Stimulated activated CD8-positive, alpha-beta memory T cell treated with anti-CD3 and anti-CD28 coated beads, Interleukin-2, amount 100 ng/mL, for 1 hour (primary cell): ENCODE measurements around the gene ADGRL3.
"Not testable (repeated sequence)": the region's sequence is repeated elsewhere in the genome, so short reads cannot be mapped to it uniquely, and the experiment has no call there.

ENCODE experiments used
- DNase-seq, 2 donors: peaks; one replicate each; pipeline ENCODE4 v3.0.0-alpha.2; 2020; ENCODE audit warnings: low read depth in 2 of 2

ADGRL3 gene

GRCh38 chr4:61628727-61629126 is 428.6 kb downstream of the ADGRL3 start:
- no peak for DNase-seq

DNA sequence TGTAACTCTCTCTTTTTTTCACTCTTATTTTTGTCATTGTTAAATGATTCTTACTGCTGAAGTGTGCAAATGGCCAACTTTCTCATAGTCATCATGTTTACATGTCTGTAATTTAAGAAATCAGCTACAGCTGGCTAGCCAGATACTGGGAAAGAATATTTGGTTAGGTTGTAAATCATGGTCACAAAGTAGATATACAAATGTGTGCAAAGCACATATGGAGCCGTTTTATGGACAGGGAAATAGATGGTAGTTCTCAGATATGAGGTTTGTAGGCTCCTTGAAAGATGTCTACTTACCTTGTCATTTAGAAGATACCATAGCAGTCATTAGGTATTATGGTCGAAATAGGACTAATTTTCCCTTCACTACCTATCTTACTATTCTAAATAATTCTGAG is 430.4 kb downstream of the ADGRL3 start:
- no peak for DNase-seq

DNA sequence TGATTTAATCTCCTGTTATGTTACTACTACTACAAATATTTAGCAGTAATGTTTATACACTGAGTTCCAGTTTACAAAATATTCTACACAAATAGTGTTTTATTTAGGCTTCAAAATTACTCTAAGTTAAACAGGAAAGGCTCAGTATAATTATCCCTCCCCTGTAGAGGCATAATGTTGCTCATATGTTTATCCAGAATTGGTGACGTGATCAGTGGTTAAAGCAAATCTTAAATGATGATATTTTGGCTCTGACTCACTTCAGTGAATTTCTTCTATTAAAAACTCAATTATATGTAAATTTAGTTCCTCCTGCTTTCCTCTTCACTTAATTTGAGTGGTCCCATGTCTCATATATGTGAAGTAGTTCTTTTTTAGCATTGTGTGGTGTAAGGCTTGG is 438.5 kb downstream of the ADGRL3 start:
- no peak for DNase-seq

DNA sequence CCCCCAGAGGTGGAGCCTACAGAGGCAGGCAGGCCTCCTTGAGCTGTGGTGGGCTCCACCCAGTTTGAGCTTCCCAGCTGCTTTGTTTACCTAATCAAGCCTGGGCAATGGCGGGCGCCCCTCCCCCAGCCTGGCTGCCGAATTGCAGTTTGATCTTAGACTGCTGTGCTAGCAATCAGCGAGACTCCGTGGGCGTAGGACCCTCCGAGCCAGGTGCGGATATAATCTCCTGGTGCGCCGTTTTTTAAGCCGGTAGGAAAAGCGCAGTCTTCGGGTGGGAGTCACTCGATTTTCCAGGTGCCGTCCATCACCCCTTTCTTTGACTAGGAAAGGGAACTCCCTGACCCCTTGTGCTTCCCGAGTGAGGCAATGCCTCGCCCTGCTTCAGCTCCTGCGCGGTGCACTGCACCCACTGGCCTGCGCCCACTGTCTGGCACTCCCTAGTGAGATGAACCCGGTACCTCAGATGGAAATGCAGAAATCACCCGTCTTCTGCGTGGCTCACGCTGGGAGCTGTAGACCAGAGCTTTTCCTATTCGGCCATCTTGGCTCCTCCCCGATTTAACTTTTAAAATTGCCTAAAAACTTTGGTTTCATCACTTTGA is 446.7 kb downstream of the ADGRL3 start:
- not testable (repeated sequence) for DNase-seq

- no peak for DNase-seq
Observed at GRCh38 chr4:61648264-61648663, 448.1 kb downstream of the ADGRL3 start.

GRCh38 chr4:61657016-61657415 is 456.9 kb downstream of the ADGRL3 start:
- DNase-seq = no peak

DNA sequence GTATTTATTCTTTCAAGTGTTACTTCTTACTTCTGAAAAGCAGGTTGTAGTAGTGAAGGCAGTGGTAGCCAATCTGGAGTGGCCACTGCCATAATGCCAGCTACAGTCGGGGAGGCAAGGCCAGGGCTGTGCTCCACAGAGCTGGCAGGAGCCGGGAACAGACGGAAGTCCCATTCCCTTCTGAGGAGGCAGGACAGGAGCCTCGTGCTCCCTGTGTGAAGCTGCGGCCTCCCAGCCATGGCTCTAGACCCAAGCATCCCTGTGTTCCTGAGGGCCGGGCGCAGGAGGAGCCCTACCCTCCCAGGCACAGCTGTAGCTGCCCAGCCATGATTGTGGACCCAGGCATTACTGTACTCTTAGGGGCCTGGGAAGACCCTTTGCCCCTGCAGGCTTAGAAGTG is 461.8 kb downstream of the ADGRL3 start:
- no peak for DNase-seq

GRCh38 chr4:61662362-61662761 is 462.2 kb downstream of the ADGRL3 start:
- no peak for DNase-seq

DNA sequence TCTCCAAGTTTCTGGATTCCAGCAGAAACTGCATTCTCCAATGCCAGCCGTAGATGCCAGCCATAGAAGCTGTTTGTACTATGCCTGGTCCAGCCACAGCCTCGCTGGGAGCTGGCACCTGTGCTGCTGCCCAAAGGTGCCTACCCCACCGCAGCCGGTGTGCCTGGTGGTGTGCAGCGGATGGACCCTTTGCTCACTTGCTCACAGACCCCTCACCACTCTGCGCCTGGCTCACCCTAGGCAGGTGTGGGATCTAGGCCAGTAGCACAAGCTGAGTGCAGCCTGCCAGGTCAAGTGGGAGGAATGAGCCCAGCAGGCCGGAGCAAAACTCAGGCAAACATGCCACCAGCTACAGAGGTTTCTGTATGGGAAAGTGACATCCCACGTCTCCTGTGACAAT is 463.2 kb downstream of the ADGRL3 start:
- no peak for DNase-seq

DNA sequence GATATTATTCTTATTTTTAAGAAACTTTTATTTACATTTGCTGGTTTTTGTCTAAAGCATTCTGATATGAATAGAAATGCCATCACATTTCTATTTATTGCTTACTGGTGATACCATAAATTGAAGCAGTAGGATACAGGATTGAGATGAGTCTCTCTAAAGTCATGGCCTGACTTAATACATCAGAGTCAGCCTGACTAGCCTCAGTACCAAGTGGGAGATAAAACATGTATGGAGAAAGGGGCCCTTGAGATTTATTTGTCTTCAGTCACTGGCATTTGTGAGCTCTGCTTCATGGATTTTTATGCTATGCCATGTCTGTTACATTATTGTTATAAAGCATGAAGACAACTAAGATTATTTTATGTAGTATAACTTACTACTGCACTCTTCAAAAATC is 465.5 kb downstream of the ADGRL3 start:
- DNase-seq = no peak

GRCh38 chr4:61666244-61666643 is 466.1 kb downstream of the ADGRL3 start:
- DNase-seq = no peak

- DNase-seq = no peak
Observed at GRCh38 chr4:61671599-61671998, 471.5 kb downstream of the ADGRL3 start.

- DNase-seq = no peak
Observed at GRCh38 chr4:61675464-61675863, 475.3 kb downstream of the ADGRL3 start.

DNA sequence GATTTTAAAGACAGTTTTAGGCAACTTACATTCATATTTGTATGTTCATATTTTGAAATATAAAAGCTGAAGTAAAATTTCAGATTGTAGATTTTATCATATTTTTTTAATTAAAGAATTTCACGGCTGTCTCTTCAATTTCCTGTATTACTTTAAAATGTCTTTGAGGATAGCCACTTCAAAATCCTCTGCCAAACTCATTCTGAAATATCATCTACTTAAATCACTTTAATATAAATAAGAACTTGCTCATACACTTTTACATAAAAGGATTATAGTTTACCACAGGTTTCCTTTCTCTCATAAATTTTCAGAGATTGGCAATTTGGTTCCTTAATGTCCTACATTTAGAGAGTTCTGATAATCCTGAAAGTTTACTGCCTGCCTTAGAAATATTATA is 478.2 kb downstream of the ADGRL3 start:
- no peak for DNase-seq

GRCh38 chr4:61693520-61693919 is 493.4 kb downstream of the ADGRL3 start:
- no peak for DNase-seq

- DNase-seq = no peak
Observed at GRCh38 chr4:61714387-61714911, 514.3 kb downstream of the ADGRL3 start.

GRCh38 chr4:61716426-61716825 is 516.3 kb downstream of the ADGRL3 start:
- DNase-seq = no peak

- DNase-seq = no peak
Observed at GRCh38 chr4:61723492-61723891, 523.4 kb downstream of the ADGRL3 start.

- no peak for DNase-seq
Observed at GRCh38 chr4:61727286-61727685, 527.2 kb downstream of the ADGRL3 start.

- DNase-seq = no peak
Observed at GRCh38 chr4:61734409-61734808, 534.3 kb downstream of the ADGRL3 start.

DNA sequence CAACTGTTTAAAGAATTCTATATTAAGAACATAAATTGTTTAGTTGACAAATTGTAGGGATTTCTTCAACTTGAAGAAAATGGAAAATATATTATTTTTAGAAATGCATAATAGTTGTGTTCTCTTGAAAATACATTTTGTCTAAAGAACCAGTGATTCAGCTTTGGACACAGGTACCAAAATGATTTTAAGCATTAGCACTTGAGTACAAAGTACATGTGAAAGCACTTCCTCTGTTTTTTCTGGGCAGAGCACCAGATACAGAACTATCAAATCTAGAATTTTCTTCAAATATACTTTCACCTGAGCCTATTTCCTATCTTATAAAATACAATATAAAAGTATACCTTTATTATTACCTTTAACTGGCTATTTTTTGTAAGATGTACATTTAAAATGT is 539.8 kb downstream of the ADGRL3 start:
- DNase-seq = no peak

GRCh38 chr4:61740886-61741285 is 540.8 kb downstream of the ADGRL3 start:
- DNase-seq = no peak

- DNase-seq = no peak
Observed at GRCh38 chr4:61741327-61742096, 541.4 kb downstream of the ADGRL3 start.
